Thyroid gland (tissue), 4 donors: ENCODE results near the gene PGS1. TPM values are rescaled to one million over a fixed set of nuclear protein-coding genes. Genes with fewer than 3 reads are reported as not detected.
A peak's percentile ranks its signal among the peaks of the same experiment; 100 is the strongest.

Experiments
- DNase-seq, 2 donors: peaks; one replicate each; pipeline ENCODE4 v3.0.0-alpha.2; 2019
- H3K27ac ChIP-seq, 3 donors: fragments of 200-600 bp; sonication (generic); 1 replicate in 2 of 3; 2 replicates in 1 of 3; pipeline ENCODE4 v1.5.1; 2016 to 2019; ENCODE audit warnings: mild to moderate bottlenecking in 1 of 3, moderate library complexity in 1 of 3
- H3K27me3 ChIP-seq: fragments of 200-600 bp; sonication (generic); one replicate; pipeline ENCODE4 v1.5.1; 2019
- H3K36me3 ChIP-seq, 2 donors: fragments of 200-600 bp; sonication (generic); one replicate each; pipeline ENCODE4 v1.5.1; 2016 to 2019
- H3K4me1 ChIP-seq, 2 donors: fragments of 200-600 bp; sonication (generic); one replicate each; pipeline ENCODE4 v1.5.1; 2017 to 2019
- H3K4me3 ChIP-seq, 3 donors: fragments of 200-600 bp; sonication (generic); replicated peaks in 1 of 3; 1 replicate in 2 of 3; 2 replicates in 1 of 3; pipeline ENCODE4 v1.5.1; 2016; ENCODE audit warnings: mild to moderate bottlenecking in 1 of 3
- H3K9me3 ChIP-seq: fragments of 200-600 bp; sonication (generic); one replicate; pipeline ENCODE4 v1.5.1; 2017
- CTCF ChIP-seq, 6 experiments: fragments of 200-600 bp in 3 of 6; fragments of 450-650 bp in 3 of 6; sonication (generic) in 3 of 6; IDR thresholded peaks; one replicate each; pipeline ENCODE4 v1.5.1; 2016 to 2019; ENCODE audit warnings: antibody characterized with exemption in 6 of 6, mild to moderate bottlenecking in 2 of 6, inconsistent platforms in 1 of 6, moderate library complexity in 1 of 6
- POLR2A ChIP-seq, 2 donors: fragments of 450-650 bp; IDR thresholded peaks; one replicate each; pipeline ENCODE4 v1.6.1; 2017; ENCODE audit warnings: antibody characterized with exemption in 2 of 2, mild to moderate bottlenecking in 2 of 2, moderate library complexity in 1 of 2
- WGBS, 2 donors: methylation state at CpG; one replicate each; pipeline ENCODE4 v1.1.5; 2017; 5-methylcytosine and 5-hydroxymethylcytosine counted together
- intact Hi-C: fragments of 100-400 bp; cut with DNase I; formaldehyde crosslinking; loops from one replicate; pipeline ENCODE4 v1.15.1; 2023
- total RNA-seq, 4 donors: library from RNA; depleted of rRNA; stranded (reverse); fragments of >200 nt; gene quantifications; one replicate each; pipeline ENCODE4 v1.2.3, GENCODE V29; 2016

Gene PGS1
- total RNA-seq, 4 donors from 2014 or later, result 41.2 to 87.2 (median 69.1) TPM

- TF ChIP-seq CTCF (IDR thresholded peaks at IDR 0.05) (peak; percentile 79 to 95 (median 90)), POLR2A (IDR thresholded peaks at IDR 0.05) (no peak)
- DNase-seq, result peak; percentile 92 to 95
- Histone ChIP-seq H3K27ac (peak overlapping the region; percentile 76 to 96 (median 77)), H3K4me1 (peaks cover 13 to 57% of the 10 kb centered on the region in 2 donors), H3K27me3 (no peaks in the 10 kb centered on the region), H3K9me3 (no peaks in the 10 kb centered on the region), H3K4me3 (peak overlapping the region in 2 of 3 donors; percentile 14 to 53), H3K36me3 (peaks cover 0 to 13% of the 10 kb centered on the region in 2 donors)
- WGBS, 2 donors, result 5 to 12% methylated on average over 6 to 22 of the region's 49 CpGs
- intact Hi-C loops, result loop anchor here (2.0 kb wide), 1 partner anchor 62 kb away; no protein-coding TSS in a partner anchor
Observed at GRCh38 chr17:78360371-78361224, 17.9 kb upstream of the PGS1 start.

- no peak for TF ChIP-seq POLR2A (IDR thresholded peaks at IDR 0.05)
- TF ChIP-seq CTCF (IDR thresholded peaks at IDR 0.05), result no peak
- Histone ChIP-seq H3K36me3 (peaks cover 0 to 13% of the 10 kb centered on the region in 2 donors), H3K27ac (peak overlapping the region in 2 of 3 donors; percentile 77 to 96), H3K4me1 (peaks cover 19 to 57% of the 10 kb centered on the region in 2 donors), H3K9me3 (no peaks in the 10 kb centered on the region), H3K27me3 (no peaks in the 10 kb centered on the region), H3K4me3 (peak overlapping the region in 1 of 3 donors; percentile 53)
- WGBS, 2 donors, result 74 to 77% methylated on average over 9 to 12 of the region's 12 CpGs
- DNase-seq, result no peak
- intact Hi-C loops, result loop anchor here (2.0 kb wide), 1 partner anchor 62 kb away; no protein-coding TSS in a partner anchor
Observed at GRCh38 chr17:78361225-78361701, 17.2 kb upstream of the PGS1 start.

GRCh38 chr17:78362232-78362631 lies 16.2 kb upstream of the PGS1 start:
- WGBS, 2 donors, result 98 to 99% methylated on average over 5 of the region's 5 CpGs
- Histone ChIP-seq H3K4me1 (peaks cover 25 to 55% of the 10 kb centered on the region in 2 donors), H3K4me3 (no peak overlapping the region), H3K27me3 (no peaks in the 10 kb centered on the region), H3K27ac (no peak overlapping the region), H3K9me3 (no peaks in the 10 kb centered on the region), H3K36me3 (peaks cover 0 to 13% of the 10 kb centered on the region in 2 donors)
- intact Hi-C loops, result no loop called here
- no peak for TF ChIP-seq POLR2A (IDR thresholded peaks at IDR 0.05)
- no peak for TF ChIP-seq CTCF (IDR thresholded peaks at IDR 0.05)
- no peak for DNase-seq

- peaks cover 25 to 50% of the 10 kb centered on the region in 2 donors for H3K4me1 ChIP-seq
- WGBS, 2 donors, result 79 to 82% methylated on average over 5 to 7 of the region's 7 CpGs
- intact Hi-C loops, result no loop called here
Observed at GRCh38 chr17:78362671-78363070, 15.8 kb upstream of the PGS1 start.

More at GRCh38 chr17:78362671-78363070, 15.8 kb upstream of the PGS1 start:
- TF ChIP-seq CTCF (IDR thresholded peaks at IDR 0.05) (no peak), POLR2A (IDR thresholded peaks at IDR 0.05) (no peak)
- H3K27me3 ChIP-seq, result no peaks in the 10 kb centered on the region
- H3K4me3 ChIP-seq, result no peak overlapping the region
- DNase-seq, result no peak
- H3K27ac ChIP-seq, result no peak overlapping the region
- H3K36me3 ChIP-seq, result peaks cover 0 to 12% of the 10 kb centered on the region in 2 donors
- no peaks in the 10 kb centered on the region for H3K9me3 ChIP-seq
